ENCODE data around the gene C1orf105.

DNA sequence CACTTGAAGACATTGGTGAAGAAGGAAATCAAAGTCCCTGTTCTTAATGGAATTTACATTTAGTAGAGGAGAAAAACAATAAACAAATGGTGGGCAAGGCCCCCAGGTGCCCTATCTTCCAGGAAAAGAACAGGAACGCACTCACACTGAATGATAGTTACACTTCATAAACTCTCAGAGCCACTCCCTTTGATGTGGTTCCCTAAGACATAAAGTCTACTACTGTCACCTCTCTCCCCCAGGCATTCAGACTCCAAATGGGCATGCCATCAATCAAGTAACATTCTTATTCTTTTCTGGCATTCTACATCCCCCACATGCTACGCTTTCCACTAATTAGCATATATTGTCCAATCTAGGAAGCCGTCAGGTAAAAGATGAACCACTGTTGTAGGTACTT, 59.9 kb downstream of the C1orf105 start:
- TF ChIP-seq, protein P1, sequence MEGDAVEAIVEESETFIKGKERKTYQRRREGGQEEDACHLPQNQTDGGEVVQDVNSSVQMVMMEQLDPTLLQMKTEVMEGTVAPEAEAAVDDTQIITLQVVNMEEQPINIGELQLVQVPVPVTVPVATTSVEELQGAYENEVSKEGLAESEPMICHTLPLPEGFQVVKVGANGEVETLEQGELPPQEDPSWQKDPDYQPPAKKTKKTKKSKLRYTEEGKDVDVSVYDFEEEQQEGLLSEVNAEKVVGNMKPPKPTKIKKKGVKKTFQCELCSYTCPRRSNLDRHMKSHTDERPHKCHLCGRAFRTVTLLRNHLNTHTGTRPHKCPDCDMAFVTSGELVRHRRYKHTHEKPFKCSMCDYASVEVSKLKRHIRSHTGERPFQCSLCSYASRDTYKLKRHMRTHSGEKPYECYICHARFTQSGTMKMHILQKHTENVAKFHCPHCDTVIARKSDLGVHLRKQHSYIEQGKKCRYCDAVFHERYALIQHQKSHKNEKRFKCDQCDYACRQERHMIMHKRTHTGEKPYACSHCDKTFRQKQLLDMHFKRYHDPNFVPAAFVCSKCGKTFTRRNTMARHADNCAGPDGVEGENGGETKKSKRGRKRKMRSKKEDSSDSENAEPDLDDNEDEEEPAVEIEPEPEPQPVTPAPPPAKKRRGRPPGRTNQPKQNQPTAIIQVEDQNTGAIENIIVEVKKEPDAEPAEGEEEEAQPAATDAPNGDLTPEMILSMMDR (conservative IDR thresholded peaks at IDR 0.05 in 1 of 2, IDR thresholded peaks at IDR 0.05 in 1 of 2; ENCODE audit: extremely low read depth in 1 of 2, insufficient read depth in 1 of 2, low read depth in 1 of 2, low read length in 2 of 2): no peak
- no peak for TF ChIP-seq EZH2 (IDR thresholded peaks at IDR 0.05; ENCODE audit: borderline replicate concordance, low read length)
